H9 (cell line): Measurements from ENCODE around the gene PTGDR2. TPM values are rescaled to one million over a fixed set of nuclear protein-coding genes. Genes with fewer than 3 reads are reported as not detected.

Experiments used
- DNase-seq: peaks from one replicate; pipeline ENCODE4 v3.0.0-alpha.2; 2017
- H2AFZ ChIP-seq: one replicate; pipeline ENCODE4 v1.6.1; 2013; ENCODE audit warnings: mild to moderate bottlenecking, low read length, control low read depth, moderate library complexity
- H2AK5ac ChIP-seq: 2 replicates; pipeline ENCODE4 v1.6.1; 2013; ENCODE audit warnings: low read length, control low read depth, mixed read lengths; ENCODE audit not compliant: insufficient read length
- H2BK120ac ChIP-seq: one replicate; pipeline ENCODE4 v1.6.1; 2013; ENCODE audit warnings: low read depth, mild to moderate bottlenecking, low read length, control low read depth, inconsistent platforms; ENCODE audit not compliant: poor library complexity, severe bottlenecking
- H2BK12ac ChIP-seq: 2 replicates; pipeline ENCODE4 v1.6.1; 2013; ENCODE audit warnings: low read length, control low read depth, mixed read lengths, low read depth; ENCODE audit not compliant: insufficient read length
- H2BK15ac ChIP-seq: 2 replicates; pipeline ENCODE4 v1.6.1; 2013; ENCODE audit warnings: low read depth, low read length, control low read depth
- H2BK20ac ChIP-seq: one replicate; pipeline ENCODE4 v1.6.1; 2013; ENCODE audit warnings: low read depth, mild to moderate bottlenecking, low read length, control low read depth, inconsistent platforms; ENCODE audit not compliant: poor library complexity, severe bottlenecking
- H2BK5ac ChIP-seq: 2 replicates; pipeline ENCODE4 v1.6.1; 2013; ENCODE audit warnings: low read length, control low read depth, mixed read lengths; ENCODE audit not compliant: insufficient read length
- H3K14ac ChIP-seq: 2 replicates; pipeline ENCODE4 v1.6.1; 2013; ENCODE audit warnings: low read length, control low read depth; ENCODE audit not compliant: insufficient read depth
- H3K18ac ChIP-seq: 2 replicates; pipeline ENCODE4 v1.6.1; 2013; ENCODE audit warnings: low read depth, mild to moderate bottlenecking, mixed read lengths, low read length, control low read depth; ENCODE audit not compliant: insufficient read length
- H3K23ac ChIP-seq: 2 replicates; pipeline ENCODE4 v1.6.1; 2013; ENCODE audit warnings: low read length, control low read depth, mixed read lengths, low read depth; ENCODE audit not compliant: insufficient read length
- H3K23me2 ChIP-seq: 2 replicates; pipeline ENCODE4 v1.6.1; 2013; ENCODE audit warnings: low read depth, mild to moderate bottlenecking, mixed read lengths, low read length, control low read depth; ENCODE audit not compliant: insufficient read length, poor library complexity, severe bottlenecking
- H3K27ac ChIP-seq: 2 replicates; pipeline ENCODE4 v1.5.1; 2013; ENCODE audit warnings: low read length, control low read depth, mixed read lengths, low read depth; ENCODE audit not compliant: insufficient read length
- H3K27me3 ChIP-seq: 2 replicates; pipeline ENCODE4 v1.6.1; 2013; ENCODE audit warnings: low read length, control low read depth, inconsistent platforms; ENCODE audit not compliant: insufficient read depth
- H3K4ac ChIP-seq: 2 replicates; pipeline ENCODE4 v1.6.1; 2013; ENCODE audit warnings: low read depth, mild to moderate bottlenecking, control low read depth, inconsistent platforms, low read length, moderate library complexity
- H3K4me1 ChIP-seq: 2 replicates; pipeline ENCODE4 v1.6.1; 2013; ENCODE audit warnings: low read length, control low read depth, inconsistent platforms; ENCODE audit not compliant: insufficient read depth
- H3K4me2 ChIP-seq: 2 replicates; pipeline ENCODE4 v1.6.1; 2013; ENCODE audit warnings: low read length, control low read depth, mixed read lengths; ENCODE audit not compliant: insufficient read length, insufficient read depth
- H3K56ac ChIP-seq: 2 replicates; pipeline ENCODE4 v1.6.1; 2013; ENCODE audit warnings: low read depth, mild to moderate bottlenecking, mixed read lengths, low read length, control low read depth; ENCODE audit not compliant: insufficient read length
- H3K79me1 ChIP-seq: 2 replicates; pipeline ENCODE4 v1.6.1; 2013; ENCODE audit warnings: low read depth, mild to moderate bottlenecking, moderate library complexity, low read length, control low read depth, inconsistent platforms; ENCODE audit not compliant: insufficient read depth, poor library complexity, severe bottlenecking
- H3K79me2 ChIP-seq: 2 replicates; pipeline ENCODE4 v1.6.1; 2013; ENCODE audit warnings: low read length, control low read depth, inconsistent platforms; ENCODE audit not compliant: insufficient read depth
- H3K9ac ChIP-seq: 2 replicates; pipeline ENCODE4 v1.6.1; 2013; ENCODE audit warnings: low read length, control low read depth, mixed read lengths; ENCODE audit not compliant: insufficient read length; ENCODE audit errors: extremely low read depth
- H3K9me3 ChIP-seq: one replicate; pipeline ENCODE4 v1.6.1; 2013; ENCODE audit warnings: low read depth, low read length, inconsistent platforms; ENCODE audit not compliant: control insufficient read depth
- H3T11ph ChIP-seq: one replicate; pipeline ENCODE4 v1.6.1; 2013; ENCODE audit warnings: mild to moderate bottlenecking, low read length, control low read depth, inconsistent platforms
- H4K20me1 ChIP-seq: one replicate; pipeline ENCODE4 v1.6.1; 2013; ENCODE audit not compliant: control insufficient read depth, insufficient read length, insufficient read depth
- H4K5ac ChIP-seq: 2 replicates; pipeline ENCODE4 v1.6.1; 2013; ENCODE audit warnings: low read depth, mild to moderate bottlenecking, mixed read lengths, low read length, control low read depth; ENCODE audit not compliant: insufficient read length
- H4K8ac ChIP-seq: replicated peaks from 2 replicates; pipeline ENCODE4 v1.6.1; 2013; ENCODE audit warnings: low read length, control low read depth, mixed read lengths, low read depth; ENCODE audit not compliant: insufficient read length
- H4K91ac ChIP-seq: 2 replicates; pipeline ENCODE4 v1.6.1; 2013; ENCODE audit warnings: low read depth, mild to moderate bottlenecking, moderate library complexity, mixed read lengths, low read length, control low read depth; ENCODE audit not compliant: insufficient read length
- H3K27ac Mint-ChIP-seq, 3 experiments: 2 replicates in 2 of 3; 3 replicates in 1 of 3; pipeline ENCODE4 v1.8.0; 2020 to 2021; ENCODE audit warnings: mixed read lengths in 3 of 3, mild to moderate bottlenecking in 1 of 3, moderate library complexity in 1 of 3
- H3K27me3 Mint-ChIP-seq: 2 replicates; pipeline ENCODE4 v1.8.0; 2021; ENCODE audit warnings: low read depth, mild to moderate bottlenecking, moderate library complexity, mixed read lengths
- H3K36me3 Mint-ChIP-seq, 3 experiments: 2 replicates in 2 of 3; 3 replicates in 1 of 3; pipeline ENCODE4 v1.8.0; 2020 to 2021; ENCODE audit warnings: low read depth in 3 of 3, mixed read lengths in 3 of 3; ENCODE audit not compliant: insufficient read depth in 1 of 3
- H3K4me1 Mint-ChIP-seq, 2 experiments: 2 replicates each; pipeline ENCODE4 v1.8.0; 2020; ENCODE audit warnings: mixed read lengths in 2 of 2
- H3K4me3 Mint-ChIP-seq, 2 experiments: 2 replicates in 1 of 2; 3 replicates in 1 of 2; pipeline ENCODE4 v1.8.0; 2020 to 2021; ENCODE audit warnings: mild to moderate bottlenecking in 2 of 2, mixed read lengths in 2 of 2, moderate library complexity in 1 of 2
- H3K9me3 Mint-ChIP-seq, 2 experiments: 2 replicates in 1 of 2; 3 replicates in 1 of 2; pipeline ENCODE4 v1.8.0; 2020; ENCODE audit warnings: mild to moderate bottlenecking in 2 of 2, mixed read lengths in 2 of 2, moderate library complexity in 1 of 2
- CTCF ChIP-seq: fragments of 200-600 bp; sonication (generic); conservative IDR thresholded peaks from 3 replicates; pipeline ENCODE4 v1.8.0; 2021; ENCODE audit warnings: antibody characterized with exemption, mild to moderate bottlenecking
- WGBS: extraction: QIAGEN DNeasy Blood & Tissue Kit; methylation state at CpG from one replicate; pipeline ENCODE4 v1.1.7; 2013; ENCODE audit warnings: missing lambda C conversion rate, low lambda C conversion rate, mixed read lengths; ENCODE audit not compliant: insufficient read length; ENCODE audit errors: extremely low coverage; 5-methylcytosine and 5-hydroxymethylcytosine counted together
- total RNA-seq: library from RNA; stranded (reverse); gene quantifications from 2 replicates; pipeline ENCODE4 v1.2.1, GENCODE V29; 2021

The PTGDR2 gene
- total RNA-seq, 1 experiment from 2014 or later = not detected

GRCh38 chr11:60890696-60891095, 34.9 kb upstream of the PTGDR2 start:
- Histone ChIP-seq H2BK120ac (no peak overlapping the region), H3K18ac (no peak overlapping the region), H3K4me1 (no peaks in the 10 kb centered on the region), H2BK20ac (no peak overlapping the region), H2BK12ac (no peak overlapping the region), H4K8ac (no peak overlapping the region), H3K9me3 (no peaks in the 10 kb centered on the region), H3K79me1 (no peaks in the 10 kb centered on the region), H3K4ac (no peak overlapping the region), H2AFZ (no peak overlapping the region), H2AK5ac (no peak overlapping the region), H3K56ac (no peak overlapping the region), H3K79me2 (no peaks in the 10 kb centered on the region), H3K27ac (no peak overlapping the region), H3K23me2 (no peaks in the 10 kb centered on the region), H2BK5ac (no peak overlapping the region), H3K9ac (no peak overlapping the region), H4K91ac (no peak overlapping the region), H3K23ac (no peak overlapping the region), H2BK15ac (no peak overlapping the region), H4K5ac (no peak overlapping the region), H3T11ph (no peak overlapping the region), H4K20me1 (no peaks in the 10 kb centered on the region), H3K14ac (no peak overlapping the region; the same call in 1 of the 2 replicates), H3K4me2 (no peak overlapping the region), H3K27me3 (no peaks in the 10 kb centered on the region)
- H3K9me3 Mint-ChIP-seq = no peaks in the 10 kb centered on the region
- H3K4me3 Mint-ChIP-seq = no peak overlapping the region
- H3K4me1 Mint-ChIP-seq = no peaks in the 10 kb centered on the region
- no CpG with 5 or more reads among the region's 5 CpGs for WGBS
- H3K36me3 Mint-ChIP-seq = peaks cover 12 to 59% (median 14%) of the 10 kb centered on the region in 3 experiments; a peak in 6 of 7 replicates
- no peak for TF ChIP-seq CTCF
- H3K27me3 Mint-ChIP-seq = no peaks in the 10 kb centered on the region
- no peak for DNase-seq
- H3K27ac Mint-ChIP-seq = no peak overlapping the region
